ENCODE data around the gene MED12L.

DNA sequence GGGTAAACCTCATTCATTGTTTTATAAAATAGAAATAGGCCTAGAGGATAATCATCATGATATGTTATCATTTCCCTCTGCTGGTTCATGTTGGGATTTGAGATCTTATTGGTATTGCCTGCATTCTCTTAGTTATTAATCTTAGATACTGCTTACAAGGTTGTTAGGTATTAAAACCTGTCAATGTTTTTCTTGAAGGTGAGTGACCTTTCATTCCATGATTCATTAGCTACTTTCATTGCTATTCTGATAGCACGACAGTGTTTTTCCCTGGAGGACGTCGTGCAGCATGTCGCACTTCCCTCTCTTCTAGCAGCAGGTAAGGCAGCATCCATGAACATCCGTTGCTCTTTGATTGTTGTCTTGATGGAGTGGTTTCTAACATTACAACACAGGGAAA lies 282.0 kb downstream of the MED12L start:
- no peak for TF ChIP-seq POLR2AphosphoS5 (IDR thresholded peaks at IDR 0.05; ENCODE audit: low read depth, low read length)
- TF ChIP-seq NRF1 (IDR thresholded peaks at IDR 0.05; ENCODE audit: low read depth, low read length): no peak
- no peak for TF ChIP-seq MXI1 (IDR thresholded peaks at IDR 0.05; ENCODE audit: low read depth, low read length)
- TF ChIP-seq, protein P1, sequence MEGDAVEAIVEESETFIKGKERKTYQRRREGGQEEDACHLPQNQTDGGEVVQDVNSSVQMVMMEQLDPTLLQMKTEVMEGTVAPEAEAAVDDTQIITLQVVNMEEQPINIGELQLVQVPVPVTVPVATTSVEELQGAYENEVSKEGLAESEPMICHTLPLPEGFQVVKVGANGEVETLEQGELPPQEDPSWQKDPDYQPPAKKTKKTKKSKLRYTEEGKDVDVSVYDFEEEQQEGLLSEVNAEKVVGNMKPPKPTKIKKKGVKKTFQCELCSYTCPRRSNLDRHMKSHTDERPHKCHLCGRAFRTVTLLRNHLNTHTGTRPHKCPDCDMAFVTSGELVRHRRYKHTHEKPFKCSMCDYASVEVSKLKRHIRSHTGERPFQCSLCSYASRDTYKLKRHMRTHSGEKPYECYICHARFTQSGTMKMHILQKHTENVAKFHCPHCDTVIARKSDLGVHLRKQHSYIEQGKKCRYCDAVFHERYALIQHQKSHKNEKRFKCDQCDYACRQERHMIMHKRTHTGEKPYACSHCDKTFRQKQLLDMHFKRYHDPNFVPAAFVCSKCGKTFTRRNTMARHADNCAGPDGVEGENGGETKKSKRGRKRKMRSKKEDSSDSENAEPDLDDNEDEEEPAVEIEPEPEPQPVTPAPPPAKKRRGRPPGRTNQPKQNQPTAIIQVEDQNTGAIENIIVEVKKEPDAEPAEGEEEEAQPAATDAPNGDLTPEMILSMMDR (IDR thresholded peaks at IDR 0.05): no peak
- no peak for TF ChIP-seq TEAD4 (IDR thresholded peaks at IDR 0.05; ENCODE audit: borderline replicate concordance, insufficient read depth)
- TF ChIP-seq RAD21 (IDR thresholded peaks at IDR 0.05; ENCODE audit: low read length): no peak

All from SK-N-SH (cell line).